Hepatocyte (in vitro differentiated cells): ENCODE data around the gene TAS2R30. TPM values are rescaled to one million over a fixed set of nuclear protein-coding genes. Genes with fewer than 3 reads are reported as not detected.

Experiments
- DNase-seq: peaks from one replicate; pipeline ENCODE4 v3.0.0-alpha.2; 2016; ENCODE audit warnings: low spot score
- H2AFZ ChIP-seq: fragments of 200-600 bp; sonication (generic); 2 replicates; pipeline ENCODE4 v1.6.0; 2016; ENCODE audit warnings: antibody characterized with exemption, mild to moderate bottlenecking
- H3K27ac ChIP-seq: fragments of 200-600 bp; sonication (generic); 2 replicates; pipeline ENCODE4 v1.5.1; 2016; ENCODE audit warnings: mild to moderate bottlenecking
- H3K27me3 ChIP-seq: fragments of 200-600 bp; sonication (generic); 2 replicates; pipeline ENCODE4 v1.6.1; 2016
- H3K36me3 ChIP-seq: fragments of 200-600 bp; sonication (generic); replicated peaks from 2 replicates; pipeline ENCODE4 v1.5.1; 2016; ENCODE audit warnings: low read depth; ENCODE audit not compliant: insufficient read depth
- H3K4me1 ChIP-seq: fragments of 200-600 bp; sonication (generic); 2 replicates; pipeline ENCODE4 v1.5.1; 2016; ENCODE audit warnings: mild to moderate bottlenecking, moderate library complexity; ENCODE audit not compliant: insufficient read depth
- H3K4me2 ChIP-seq: fragments of 200-600 bp; sonication (generic); 2 replicates; pipeline ENCODE4 v1.6.0; 2016
- H3K4me3 ChIP-seq: fragments of 200-600 bp; sonication (generic); 2 replicates; pipeline ENCODE4 v1.5.1; 2016; ENCODE audit warnings: mild to moderate bottlenecking
- H3K79me2 ChIP-seq: fragments of 200-600 bp; sonication (generic); 2 replicates; pipeline ENCODE4 v1.6.0; 2017; ENCODE audit warnings: mild to moderate bottlenecking
- H3K9me2 ChIP-seq: fragments of 200-600 bp; sonication (generic); replicated peaks from 2 replicates; pipeline ENCODE4 v1.6.0; 2017; ENCODE audit warnings: mild to moderate bottlenecking; ENCODE audit not compliant: insufficient read depth
- H3K9me3 ChIP-seq: fragments of 200-600 bp; sonication (generic); 2 replicates; pipeline ENCODE4 v1.5.1; 2016; ENCODE audit warnings: low read depth, mild to moderate bottlenecking
- H4K20me1 ChIP-seq: fragments of 200-600 bp; sonication (generic); 2 replicates; pipeline ENCODE4 v1.6.0; 2016; ENCODE audit warnings: mild to moderate bottlenecking; ENCODE audit not compliant: insufficient read depth, poor library complexity, severe bottlenecking
- EZH2 ChIP-seq: fragments of 200-600 bp; sonication (generic); IDR thresholded peaks from 2 replicates; pipeline ENCODE4 v1.6.1; 2016; ENCODE audit warnings: antibody characterized with exemption, mild to moderate bottlenecking, borderline replicate concordance
- EZH2phosphoT487 ChIP-seq: fragments of 200-600 bp; sonication (generic); IDR thresholded peaks from one replicate; pipeline ENCODE4 v1.6.1; 2018; ENCODE audit warnings: antibody characterized with exemption, mild to moderate bottlenecking, low read depth, moderate library complexity; ENCODE audit not compliant: unreplicated experiment, severe bottlenecking
- WGBS: methylation state at CpG from one replicate; pipeline ENCODE4 v1.1.6; 2016; ENCODE audit warnings: low lambda C conversion rate; ENCODE audit errors: missing lambda C conversion rate; 5-methylcytosine and 5-hydroxymethylcytosine counted together
- polyA plus RNA-seq: library from polyadenylated mRNA; unstranded; fragments of >200 nt; fragmentation: Nextera tagmentation; extraction: Ambion mirVana; gene quantifications from 2 replicates; pipeline ENCODE4 v1.2.1, GENCODE V29; 2016
- total RNA-seq: library from RNA; depleted of rRNA; stranded (reverse); fragments of >200 nt; gene quantifications from 2 replicates; pipeline ENCODE4 v1.2.3, GENCODE V29; 2014
- TF ChIP-seq, protein P1 (sequence below): fragments of 200-600 bp; sonication (generic); IDR thresholded peaks from 2 replicates; pipeline ENCODE4 v1.5.1; 2016; ENCODE audit warnings: antibody characterized with exemption, mild to moderate bottlenecking; ENCODE audit not compliant: poor library complexity

Gene TAS2R30
- total and polyA plus RNA-seq, 2 experiments from 2014 or later = 0.08 to 6.7 TPM

DNA sequence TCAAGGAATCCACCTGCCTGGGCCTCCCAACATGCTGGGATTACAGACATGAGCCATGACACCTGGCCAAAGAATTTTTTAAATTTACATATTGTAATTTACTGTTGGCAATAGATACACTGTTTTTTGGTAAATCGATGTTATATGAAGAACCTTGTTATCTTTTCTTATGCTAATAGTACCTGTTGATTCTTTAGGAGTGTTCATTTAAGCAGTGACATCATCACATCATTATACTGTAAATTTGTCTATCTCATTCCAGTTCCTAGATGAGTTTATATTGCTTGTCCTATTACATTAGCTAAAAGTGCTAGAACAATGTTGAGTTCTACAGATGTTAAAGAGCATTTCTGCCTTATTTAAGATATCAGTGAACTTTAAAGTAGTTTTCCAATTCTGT lies 13.0 kb upstream of the TAS2R30 start:
- no peaks in the 10 kb centered on the region for H3K9me3 ChIP-seq
- TF ChIP-seq EZH2phosphoT487 = no peak
- no peak for TF ChIP-seq EZH2
- TF ChIP-seq, protein P1, sequence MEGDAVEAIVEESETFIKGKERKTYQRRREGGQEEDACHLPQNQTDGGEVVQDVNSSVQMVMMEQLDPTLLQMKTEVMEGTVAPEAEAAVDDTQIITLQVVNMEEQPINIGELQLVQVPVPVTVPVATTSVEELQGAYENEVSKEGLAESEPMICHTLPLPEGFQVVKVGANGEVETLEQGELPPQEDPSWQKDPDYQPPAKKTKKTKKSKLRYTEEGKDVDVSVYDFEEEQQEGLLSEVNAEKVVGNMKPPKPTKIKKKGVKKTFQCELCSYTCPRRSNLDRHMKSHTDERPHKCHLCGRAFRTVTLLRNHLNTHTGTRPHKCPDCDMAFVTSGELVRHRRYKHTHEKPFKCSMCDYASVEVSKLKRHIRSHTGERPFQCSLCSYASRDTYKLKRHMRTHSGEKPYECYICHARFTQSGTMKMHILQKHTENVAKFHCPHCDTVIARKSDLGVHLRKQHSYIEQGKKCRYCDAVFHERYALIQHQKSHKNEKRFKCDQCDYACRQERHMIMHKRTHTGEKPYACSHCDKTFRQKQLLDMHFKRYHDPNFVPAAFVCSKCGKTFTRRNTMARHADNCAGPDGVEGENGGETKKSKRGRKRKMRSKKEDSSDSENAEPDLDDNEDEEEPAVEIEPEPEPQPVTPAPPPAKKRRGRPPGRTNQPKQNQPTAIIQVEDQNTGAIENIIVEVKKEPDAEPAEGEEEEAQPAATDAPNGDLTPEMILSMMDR = no peak
- no peaks in the 10 kb centered on the region for H4K20me1 ChIP-seq
- no peak overlapping the region for H3K4me3 ChIP-seq
- no peaks in the 10 kb centered on the region for H3K36me3 ChIP-seq
- H3K27ac ChIP-seq = no peak overlapping the region
- DNase-seq = no peak
- H3K79me2 ChIP-seq = peaks cover 56% of the 10 kb centered on the region
- H2AFZ ChIP-seq = no peak overlapping the region
- H3K4me1 ChIP-seq = no peaks in the 10 kb centered on the region
- WGBS = 100% methylated on average over 1 of the region's 1 CpG
- no peaks in the 10 kb centered on the region for H3K27me3 ChIP-seq
- no peak overlapping the region for H3K4me2 ChIP-seq
- no peaks in the 10 kb centered on the region for H3K9me2 ChIP-seq

DNA sequence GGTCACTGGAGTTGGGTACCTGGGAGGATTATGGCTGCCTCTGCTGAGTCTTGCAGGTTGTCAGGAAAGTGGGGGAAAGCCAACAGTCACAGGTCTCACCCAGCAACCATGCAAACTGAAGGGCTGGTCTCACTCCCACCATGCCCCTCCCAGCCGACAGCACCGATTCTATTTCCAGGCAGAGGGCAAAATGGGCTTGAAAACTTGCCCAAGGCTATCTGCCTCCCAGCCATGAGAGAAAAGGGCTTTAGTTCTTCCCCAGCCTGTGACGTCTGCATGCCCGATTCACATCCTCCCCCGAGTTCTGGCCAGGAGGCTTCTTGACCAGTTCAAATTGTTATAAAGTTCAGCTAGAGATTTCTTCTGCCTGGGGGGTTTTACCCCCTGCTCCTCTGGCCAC lies 9.9 kb upstream of the TAS2R30 start:
- DNase-seq = no peak
- Histone ChIP-seq H3K4me2 (no peak overlapping the region), H4K20me1 (no peaks in the 10 kb centered on the region), H2AFZ (no peak overlapping the region), H3K4me1 (no peaks in the 10 kb centered on the region), H3K36me3 (no peaks in the 10 kb centered on the region), H3K4me3 (no peak overlapping the region), H3K27me3 (no peaks in the 10 kb centered on the region), H3K27ac (no peak overlapping the region), H3K9me3 (no peaks in the 10 kb centered on the region), H3K9me2 (no peaks in the 10 kb centered on the region), H3K79me2 (peaks cover 69% of the 10 kb centered on the region)
- 92% methylated on average over 5 of the region's 5 CpGs for WGBS
- TF ChIP-seq, protein P1 = no peak
- no peak for TF ChIP-seq EZH2
- no peak for TF ChIP-seq EZH2phosphoT487

DNA sequence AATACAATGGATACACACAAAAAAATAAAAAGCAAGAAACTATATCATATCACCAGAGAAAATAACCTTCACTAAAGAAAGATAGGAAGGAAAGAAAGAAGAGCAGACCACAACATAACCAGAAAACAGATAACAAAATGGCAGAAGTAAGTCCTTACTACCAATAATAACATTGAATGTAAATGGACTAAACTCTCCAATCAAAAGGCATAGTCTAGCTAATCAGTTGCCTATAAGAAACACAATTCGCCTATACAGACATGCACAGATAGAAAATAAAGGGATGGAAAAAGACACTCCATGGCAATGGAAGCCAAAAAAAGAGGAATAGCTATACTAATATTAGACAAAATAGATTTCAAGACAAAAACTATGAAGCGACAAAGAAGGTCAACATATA lies 8.9 kb upstream of the TAS2R30 start:
- Histone ChIP-seq H3K27ac (no peak overlapping the region), H2AFZ (no peak overlapping the region), H3K9me2 (no peaks in the 10 kb centered on the region), H3K27me3 (no peaks in the 10 kb centered on the region), H3K9me3 (no peaks in the 10 kb centered on the region), H3K36me3 (no peaks in the 10 kb centered on the region), H4K20me1 (no peaks in the 10 kb centered on the region), H3K79me2 (peaks cover 78% of the 10 kb centered on the region), H3K4me1 (no peaks in the 10 kb centered on the region), H3K4me2 (no peak overlapping the region), H3K4me3 (no peak overlapping the region)
- WGBS = 87% methylated on average over 2 of the region's 2 CpGs
- TF ChIP-seq EZH2phosphoT487 (no peak), EZH2 (no peak)
- TF ChIP-seq, protein P1 = no peak
- DNase-seq = no peak

DNA sequence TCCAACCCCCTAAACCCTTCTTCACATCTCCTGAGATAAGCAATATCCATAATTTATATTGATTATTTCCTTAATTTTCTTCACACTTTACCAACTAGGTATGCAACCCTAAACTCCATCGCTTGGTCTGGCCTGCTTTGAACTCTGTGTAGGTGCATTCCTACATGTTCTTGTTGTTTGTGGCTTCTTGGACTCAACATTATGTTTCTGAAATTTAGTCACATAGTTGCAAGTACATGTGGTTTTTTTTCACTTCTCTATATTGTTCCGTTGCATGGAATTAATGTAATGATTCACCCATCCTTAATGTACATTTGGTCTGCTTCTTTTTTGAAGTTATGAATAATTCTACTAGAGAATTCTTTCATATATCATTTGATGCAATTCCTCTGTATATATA lies 1.6 kb upstream of the TAS2R30 start:
- H3K4me3 ChIP-seq = no peak overlapping the region
- H3K9me3 ChIP-seq = no peaks in the 10 kb centered on the region
- 77% methylated on average over 2 of the region's 2 CpGs for WGBS
- H4K20me1 ChIP-seq = peaks cover 6% of the 10 kb centered on the region
- no peak overlapping the region for H3K27ac ChIP-seq
- H3K79me2 ChIP-seq = peaks cover 83% of the 10 kb centered on the region
- H3K27me3 ChIP-seq = no peaks in the 10 kb centered on the region
- H2AFZ ChIP-seq = no peak overlapping the region
- no peaks in the 10 kb centered on the region for H3K36me3 ChIP-seq
- DNase-seq = no peak
- H3K9me2 ChIP-seq = no peaks in the 10 kb centered on the region
- H3K4me1 ChIP-seq = no peaks in the 10 kb centered on the region
- H3K4me2 ChIP-seq = no peak overlapping the region
- TF ChIP-seq, protein P1 = no peak
- TF ChIP-seq EZH2 (no peak), EZH2phosphoT487 (no peak)
